IPS-18c (cell line): ENCODE data around the gene KNDC1.
"Not testable (repeated sequence)": the region's sequence is repeated elsewhere in the genome, so short reads cannot be mapped to it uniquely, and the experiment has no call there.

Source experiments
- H3K4me3 ChIP-seq: 2 replicates; pipeline ENCODE4 v1.7.0; 2013; ENCODE audit warnings: low read depth, mild to moderate bottlenecking, low read length, moderate library complexity; ENCODE audit not compliant: insufficient read depth
- H3K9me3 ChIP-seq: one replicate; pipeline ENCODE4 v1.6.1; 2013; ENCODE audit warnings: mild to moderate bottlenecking, low read length, moderate library complexity; ENCODE audit not compliant: control insufficient read depth, insufficient read depth

The KNDC1 gene

GRCh38 chr10:133231244-133231945, 71.4 kb downstream of the KNDC1 start:
- Histone ChIP-seq H3K9me3 (peaks cover 4% of the 10 kb centered on the region), H3K4me3 (peak overlapping the region; percentile 51)

GRCh38 chr10:133231946-133232574, 72.0 kb downstream of the KNDC1 start:
- H3K4me3 ChIP-seq = peak overlapping the region; percentile 51
- H3K9me3 ChIP-seq = peaks cover 4% of the 10 kb centered on the region

- H3K9me3 ChIP-seq, H3K4me3 ChIP-seq: not testable (repeated sequence)
Observed at GRCh38 chr10:133234796-133235195, 74.8 kb downstream of the KNDC1 start.

GRCh38 chr10:133235265-133235855, 75.3 kb downstream of the KNDC1 start:
- Histone ChIP-seq H3K9me3 (peaks cover 4% of the 10 kb centered on the region), H3K4me3 (peak overlapping the region; percentile 28; the same call in 1 of the 2 replicates)

DNA sequence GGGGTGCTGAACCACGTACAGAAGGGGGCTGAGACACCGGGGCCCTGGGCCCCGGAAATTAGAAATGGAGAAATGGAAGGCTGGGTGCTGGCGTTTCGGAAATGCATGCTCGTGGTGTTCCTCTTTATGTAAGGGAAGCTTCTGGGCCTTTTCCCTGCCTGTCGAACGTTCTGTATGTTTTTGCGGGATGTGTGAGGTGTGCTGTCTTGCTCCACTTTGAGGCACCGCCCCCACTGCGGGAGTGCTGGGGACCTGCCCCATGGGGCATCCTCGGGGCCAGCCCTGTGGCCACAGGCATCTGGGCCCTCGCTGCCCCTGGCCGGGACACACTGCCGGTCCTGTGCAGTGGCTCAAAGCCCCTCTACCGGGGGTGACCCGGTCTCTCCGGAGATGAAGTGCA, 75.9 kb downstream of the KNDC1 start:
- Histone ChIP-seq H3K4me3 (peak overlapping the region; percentile 10), H3K9me3 (peaks cover 4% of the 10 kb centered on the region)

- Histone ChIP-seq H3K9me3 (peaks cover 4% of the 10 kb centered on the region), H3K4me3 (peak overlapping the region; percentile 51)
Observed at GRCh38 chr10:133236401-133237240, 76.6 kb downstream of the KNDC1 start.

GRCh38 chr10:133237241-133237587, 77.2 kb downstream of the KNDC1 start:
- Histone ChIP-seq H3K9me3 (peaks cover 6% of the 10 kb centered on the region), H3K4me3 (peak overlapping the region; percentile 51)

GRCh38 chr10:133237588-133238465, 77.8 kb downstream of the KNDC1 start, which contains the start of gene VENTX:
TSS of gene VENTX (plus strand) at chr10:133237855. CDS start at chr10:133237915, 60 bp downstream.
- Histone ChIP-seq H3K4me3 (peak within 1 kb of the TSS; percentile 51), H3K9me3 (peaks cover 6% of the 10 kb centered on the region)

DNA sequence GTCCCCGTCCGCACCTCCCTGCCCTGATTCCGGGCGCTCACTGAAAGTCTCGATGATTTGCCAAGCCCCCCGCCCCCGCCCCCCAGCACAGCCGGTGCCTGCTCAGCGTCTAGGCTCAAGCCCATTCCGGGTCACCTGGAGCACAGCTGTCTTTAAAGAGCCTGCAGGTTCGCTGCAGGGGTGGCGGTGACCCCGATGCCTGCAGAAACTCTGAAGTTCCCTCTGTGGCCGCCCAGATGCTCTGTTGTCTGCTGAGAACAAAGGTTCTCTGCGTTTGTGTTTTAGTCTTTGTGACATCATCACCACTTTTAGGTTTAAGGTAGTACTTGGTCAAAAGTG, 78.4 kb downstream of the KNDC1 start:
- Histone ChIP-seq H3K4me3 (peak overlapping the region; percentile 51), H3K9me3 (peaks cover 6% of the 10 kb centered on the region)

- Histone ChIP-seq H3K4me3 (no peak overlapping the region), H3K9me3 (peaks cover 6% of the 10 kb centered on the region)
Observed at GRCh38 chr10:133239990-133240389, 80.0 kb downstream of the KNDC1 start.

- Histone ChIP-seq H3K4me3 (no peak overlapping the region), H3K9me3 (peaks cover 2% of the 10 kb centered on the region)
Observed at GRCh38 chr10:133241501-133242205, 81.6 kb downstream of the KNDC1 start.

- H3K4me3 ChIP-seq = no peak overlapping the region
- peaks cover 2% of the 10 kb centered on the region for H3K9me3 ChIP-seq
Observed at GRCh38 chr10:133242611-133243356, 82.8 kb downstream of the KNDC1 start.

DNA sequence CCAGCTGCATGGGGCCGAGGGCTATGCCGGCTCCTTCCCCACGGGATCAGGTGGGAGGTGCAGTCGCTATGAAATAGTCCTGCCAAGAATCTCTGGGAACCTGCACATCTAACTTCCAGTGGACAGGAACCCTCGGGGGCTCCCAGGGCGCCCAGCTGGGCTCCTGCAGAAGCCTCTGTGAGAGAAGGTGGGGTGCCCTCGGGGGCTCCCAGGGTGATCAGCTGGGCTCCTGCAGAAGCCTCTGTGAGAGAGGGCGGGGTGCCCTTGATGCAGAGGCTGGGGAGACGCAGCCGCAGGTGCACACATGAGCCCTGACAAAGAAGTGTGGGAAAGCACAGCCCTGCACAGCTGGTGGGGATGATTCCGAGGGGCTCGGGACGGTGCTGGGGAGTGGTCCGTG, 83.6 kb downstream of the KNDC1 start:
- peaks cover 2% of the 10 kb centered on the region for H3K9me3 ChIP-seq
- H3K4me3 ChIP-seq = no peak overlapping the region

- Histone ChIP-seq H3K4me3 (no peak overlapping the region), H3K9me3 (peaks cover 2% of the 10 kb centered on the region)
Observed at GRCh38 chr10:133245439-133246235, 85.6 kb downstream of the KNDC1 start.

GRCh38 chr10:133246236-133246626, 86.2 kb downstream of the KNDC1 start:
- H3K9me3 ChIP-seq = peaks cover 2% of the 10 kb centered on the region
- H3K4me3 ChIP-seq = no peak overlapping the region
